ENCODE measurements around the gene ELAPOR1. TPM values are rescaled to one million over a fixed set of nuclear protein-coding genes. Genes with fewer than 3 reads are reported as not detected.
A peak's percentile ranks its signal among the peaks of the same experiment; 100 is the strongest.

The ELAPOR1 gene
- total RNA-seq, 3 donors from 2014 or later, result 0.64 to 220 (median 202) TPM

- peaks cover 0 to 11% of the 10 kb centered on the region in 2 donors for H3K4me1 ChIP-seq
- intact Hi-C loops (cut with DNase I; ENCODE audit: low total_unique reads), result no loop called here
- no peak for DNase-seq (ENCODE audit: low spot score in 2 of 2)
- H3K27me3 ChIP-seq, result no peaks in the 10 kb centered on the region
- no peaks in the 10 kb centered on the region for H3K9me3 ChIP-seq
- peak overlapping the region; percentile 70 to 79 for H3K27ac ChIP-seq
- H3K36me3 ChIP-seq, result no peaks in the 10 kb centered on the region
- no peak for TF ChIP-seq POLR2AphosphoS5 (IDR thresholded peaks at IDR 0.05)
- TF ChIP-seq, protein P1, sequence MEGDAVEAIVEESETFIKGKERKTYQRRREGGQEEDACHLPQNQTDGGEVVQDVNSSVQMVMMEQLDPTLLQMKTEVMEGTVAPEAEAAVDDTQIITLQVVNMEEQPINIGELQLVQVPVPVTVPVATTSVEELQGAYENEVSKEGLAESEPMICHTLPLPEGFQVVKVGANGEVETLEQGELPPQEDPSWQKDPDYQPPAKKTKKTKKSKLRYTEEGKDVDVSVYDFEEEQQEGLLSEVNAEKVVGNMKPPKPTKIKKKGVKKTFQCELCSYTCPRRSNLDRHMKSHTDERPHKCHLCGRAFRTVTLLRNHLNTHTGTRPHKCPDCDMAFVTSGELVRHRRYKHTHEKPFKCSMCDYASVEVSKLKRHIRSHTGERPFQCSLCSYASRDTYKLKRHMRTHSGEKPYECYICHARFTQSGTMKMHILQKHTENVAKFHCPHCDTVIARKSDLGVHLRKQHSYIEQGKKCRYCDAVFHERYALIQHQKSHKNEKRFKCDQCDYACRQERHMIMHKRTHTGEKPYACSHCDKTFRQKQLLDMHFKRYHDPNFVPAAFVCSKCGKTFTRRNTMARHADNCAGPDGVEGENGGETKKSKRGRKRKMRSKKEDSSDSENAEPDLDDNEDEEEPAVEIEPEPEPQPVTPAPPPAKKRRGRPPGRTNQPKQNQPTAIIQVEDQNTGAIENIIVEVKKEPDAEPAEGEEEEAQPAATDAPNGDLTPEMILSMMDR (IDR thresholded peaks at IDR 0.05), result no peak
- TF ChIP-seq POLR2A (IDR thresholded peaks at IDR 0.05), result no peak
- H3K4me3 ChIP-seq, result no peak overlapping the region
These were observed 35.2 kb downstream of the ELAPOR1 start for GRCh38 chr1:109148987-109149561.

DNA sequence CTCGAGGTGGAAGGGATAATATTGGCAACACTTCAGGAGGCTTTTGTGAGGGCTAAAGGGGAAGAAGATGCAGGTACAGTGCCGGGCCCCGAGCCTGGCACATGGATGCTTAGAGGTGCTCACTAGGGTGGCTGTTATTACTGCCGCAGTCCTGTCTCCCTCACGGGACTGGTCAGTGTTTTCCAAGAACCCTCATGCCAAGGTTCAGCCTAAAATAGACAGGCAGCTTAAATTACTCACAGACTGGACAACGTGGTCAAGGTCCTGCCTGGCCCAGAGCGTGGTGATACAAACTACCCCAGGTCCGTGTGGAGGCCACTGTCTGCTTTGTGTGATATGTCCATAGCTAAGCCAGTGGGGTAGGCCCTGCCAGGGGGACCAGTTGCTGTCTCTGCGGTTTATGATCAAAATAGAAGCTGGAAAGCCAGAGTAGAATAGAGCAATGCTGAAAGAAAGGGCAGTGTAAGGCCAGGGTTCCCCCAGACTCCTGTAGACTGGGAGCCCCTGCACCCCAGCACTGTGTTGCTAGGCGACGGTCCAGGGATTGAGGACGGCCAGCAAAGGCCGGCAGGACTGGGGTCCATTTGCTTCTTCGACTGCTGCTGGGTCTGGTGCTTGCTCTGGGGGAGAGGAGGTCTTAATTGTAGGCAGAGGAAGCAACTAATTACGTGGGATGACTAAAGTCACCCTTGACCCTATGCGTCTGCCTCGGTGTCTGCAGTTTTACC is 36.1 kb downstream of the ELAPOR1 start:
- peaks cover 0 to 11% of the 10 kb centered on the region in 2 donors for H3K4me1 ChIP-seq
- intact Hi-C loops (cut with DNase I; ENCODE audit: low total_unique reads), result loop anchor here (5.0 kb wide), 1 partner anchor 827 kb away; no protein-coding TSS in a partner anchor
- H3K4me3 ChIP-seq, result no peak overlapping the region
- H3K27ac ChIP-seq, result peak overlapping the region; percentile 70 to 79
- no peaks in the 10 kb centered on the region for H3K36me3 ChIP-seq
- DNase-seq (ENCODE audit: low spot score in 2 of 2), result no peak
- no peaks in the 10 kb centered on the region for H3K27me3 ChIP-seq
- no peaks in the 10 kb centered on the region for H3K9me3 ChIP-seq
- TF ChIP-seq POLR2A (IDR thresholded peaks at IDR 0.05) (no peak), POLR2AphosphoS5 (IDR thresholded peaks at IDR 0.05) (no peak)
- TF ChIP-seq, protein P1 (IDR thresholded peaks at IDR 0.05), result no peak

DNA sequence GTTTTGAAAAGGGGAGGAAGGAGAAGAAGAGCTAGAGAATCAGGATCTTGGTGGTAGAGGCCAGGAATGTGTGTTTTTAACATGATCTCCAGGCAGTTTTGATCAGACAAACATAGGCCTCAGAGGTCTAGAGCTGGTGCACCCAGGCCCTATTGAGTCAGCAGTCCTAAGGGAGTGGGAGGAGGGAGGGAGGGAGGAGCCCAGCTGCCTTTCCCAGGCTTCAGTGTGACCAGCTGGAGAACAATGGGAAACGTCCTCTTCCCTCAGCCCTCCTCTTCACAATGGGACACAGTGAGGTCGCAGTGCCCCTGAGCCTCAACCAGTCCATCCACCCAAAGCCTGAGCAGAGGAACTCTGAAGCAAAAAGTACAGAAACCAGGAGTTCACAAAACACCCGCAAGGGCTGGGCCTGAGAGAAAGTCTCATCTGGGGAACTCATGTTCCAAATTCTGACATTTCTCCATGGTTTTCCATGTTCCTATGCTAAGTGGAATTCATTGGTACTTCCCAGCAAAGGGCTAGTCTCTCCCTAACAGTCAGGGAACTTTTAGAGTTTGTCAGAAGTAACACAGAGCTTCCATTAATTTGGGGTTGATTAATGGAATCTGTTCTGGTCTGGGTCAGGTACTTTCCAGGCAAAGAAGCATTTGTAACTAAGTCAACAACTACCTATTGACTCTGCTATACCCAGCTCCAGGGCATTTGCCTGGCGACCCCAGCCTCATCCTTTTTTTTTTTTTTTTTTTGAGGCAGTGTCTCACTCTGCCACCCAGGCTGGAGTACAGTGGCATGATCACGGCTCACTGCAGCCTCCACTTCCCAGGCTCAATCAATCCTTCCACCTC is 37.5 kb downstream of the ELAPOR1 start:
- intact Hi-C loops (cut with DNase I; ENCODE audit: low total_unique reads), result loop anchor here (5.0 kb wide), 1 partner anchor 826 kb away; no protein-coding TSS in a partner anchor
- peak in 1 of 2 donors; percentile 27 for DNase-seq (ENCODE audit: low spot score in 2 of 2)
- TF ChIP-seq, protein P1 (IDR thresholded peaks at IDR 0.05), result no peak
- TF ChIP-seq POLR2AphosphoS5 (IDR thresholded peaks at IDR 0.05), result no peak
- TF ChIP-seq POLR2A (IDR thresholded peaks at IDR 0.05), result no peak
- no peaks in the 10 kb centered on the region for H3K27me3 ChIP-seq
- peaks cover 0 to 11% of the 10 kb centered on the region in 2 donors for H3K4me1 ChIP-seq
- no peaks in the 10 kb centered on the region for H3K36me3 ChIP-seq
- H3K4me3 ChIP-seq, result no peak overlapping the region
- peak overlapping the region; percentile 79 to 81 for H3K27ac ChIP-seq
- H3K9me3 ChIP-seq, result no peaks in the 10 kb centered on the region

DNA sequence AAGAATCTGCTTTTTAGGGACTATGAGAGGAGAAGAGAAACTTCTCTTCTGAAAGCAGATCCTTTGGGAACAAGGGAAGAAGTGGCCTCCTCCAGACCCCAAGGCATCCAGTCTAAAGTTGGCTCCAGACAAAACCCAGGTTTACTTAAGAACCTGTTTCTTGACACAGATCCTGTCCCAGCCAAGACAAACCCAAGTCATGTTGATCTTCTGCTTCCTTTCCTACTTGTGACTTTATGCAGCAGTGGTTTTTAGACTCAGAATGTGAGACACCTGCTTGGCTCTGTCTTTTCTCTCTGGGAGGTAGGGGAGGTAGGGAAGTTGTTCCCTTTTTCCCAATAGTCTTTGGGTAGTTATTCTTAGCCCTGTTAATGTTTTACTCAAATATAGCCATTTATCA is 38.3 kb downstream of the ELAPOR1 start:
- TF ChIP-seq, protein P1 (IDR thresholded peaks at IDR 0.05), result no peak
- TF ChIP-seq POLR2AphosphoS5 (IDR thresholded peaks at IDR 0.05), result no peak
- no peak for TF ChIP-seq POLR2A (IDR thresholded peaks at IDR 0.05)
- Histone ChIP-seq H3K4me3 (no peak overlapping the region), H3K27me3 (no peaks in the 10 kb centered on the region), H3K27ac (peak overlapping the region; percentile 79 to 81), H3K9me3 (no peaks in the 10 kb centered on the region), H3K4me1 (peaks cover 0 to 15% of the 10 kb centered on the region in 2 donors), H3K36me3 (no peaks in the 10 kb centered on the region)
- intact Hi-C loops (cut with DNase I; ENCODE audit: low total_unique reads), result loop anchor here (5.0 kb wide), 1 partner anchor 825 kb away; no protein-coding TSS in a partner anchor
- DNase-seq (ENCODE audit: low spot score in 2 of 2), result peak in 1 of 2 donors; percentile 35

Measured in breast epithelium (tissue), 4 donors.